SK-N-SH (cell line): ENCODE results near the gene WWOX. TPM values are rescaled to one million over a fixed set of nuclear protein-coding genes. Genes with fewer than 3 reads are reported as not detected.

Source experiments
- CTCF ChIA-PET: fragments of 300-600, 350-600 bp; formaldehyde crosslinking; extraction: SDS; loops from one replicate; lab custom pipeline; 2021; lab: Yijun Ruan, JAX
- POLR2A ChIA-PET: fragments of 350-600 bp; sonication (Branson Sonifier 250); formaldehyde crosslinking; extraction: SDS; loops from one replicate; lab custom pipeline; 2020; ENCODE audit warnings: antibody characterized with exemption, inconsistent platforms; lab: Yijun Ruan, JAX
- DNase-seq: peaks from one replicate; pipeline ENCODE4 v3.0.0; 2012
- H2AFZ ChIP-seq: fragments of 200-600 bp; sonication (generic); 2 replicates; pipeline ENCODE4 v1.8.1; 2016; ENCODE audit warnings: antibody characterized with exemption, mild to moderate bottlenecking, low read depth
- H3F3A ChIP-seq: fragments of 200-600 bp; sonication (generic); replicated peaks from 2 replicates; pipeline ENCODE3; 2016; ENCODE audit warnings: antibody characterized with exemption, mild to moderate bottlenecking; ENCODE audit not compliant: insufficient read depth
- H3K27ac ChIP-seq, 2 experiments: fragments of 200-500 bp in 1 of 2; fragments of 200-600 bp in 1 of 2; sonication (Bioruptor generic) in 1 of 2; sonication (generic), shearing (Covaris generic) in 1 of 2; 2 replicates each; pipeline versions ENCODE4 v1.5.1 to v1.6.1; 2014 to 2016; ENCODE audit warnings: low read depth in 2 of 2, inconsistent platforms in 1 of 2, low read length in 1 of 2, mild to moderate bottlenecking in 1 of 2, mixed read lengths in 1 of 2
- H3K27me3 ChIP-seq: fragments of 200-600 bp; sonication (generic), shearing (Covaris generic); 2 replicates; pipeline ENCODE4 v1.6.1; 2016; ENCODE audit warnings: mixed run types; ENCODE audit not compliant: insufficient read depth
- H3K36me3 ChIP-seq, 2 experiments: fragments of 200-500 bp in 1 of 2; fragments of 200-600 bp in 1 of 2; sonication (Bioruptor generic) in 1 of 2; sonication (generic) in 1 of 2; replicated peaks in 1 of 2; 2 replicates each; pipeline versions ENCODE3 to v1.5.1; 2014 to 2016; ENCODE audit warnings: low read length in 1 of 2, mild to moderate bottlenecking in 1 of 2; ENCODE audit not compliant: insufficient read depth in 2 of 2, control insufficient read depth in 1 of 2
- H3K4me1 ChIP-seq, 2 experiments: fragments of 200-500 bp in 1 of 2; fragments of 200-600 bp in 1 of 2; sonication (Bioruptor generic) in 1 of 2; sonication (generic), shearing (Covaris generic) in 1 of 2; 2 replicates each; pipeline versions ENCODE4 v1.5.1 to v1.6.1; 2014 to 2016; ENCODE audit warnings: low read depth in 1 of 2, low read length in 1 of 2, mixed run types in 1 of 2; ENCODE audit not compliant: insufficient read depth in 2 of 2, control insufficient read depth in 1 of 2
- H3K4me2 ChIP-seq: fragments of 200-600 bp; sonication (generic), shearing (Covaris generic); 2 replicates; pipeline ENCODE4 v1.6.1; 2017; ENCODE audit warnings: mixed run types
- H3K4me3 ChIP-seq, 2 experiments: fragments of 200-500 bp in 1 of 2; fragments of 200-600 bp in 1 of 2; sonication (Bioruptor generic) in 1 of 2; sonication (generic), shearing (Covaris generic) in 1 of 2; 2 replicates each; pipeline versions ENCODE4 v1.5.1 to v1.8.1; 2014 to 2016; ENCODE audit warnings: low read depth in 2 of 2, inconsistent platforms in 1 of 2, low read length in 1 of 2, mild to moderate bottlenecking in 1 of 2, mixed read lengths in 1 of 2, moderate library complexity in 1 of 2
- H3K79me2 ChIP-seq: fragments of 200-600 bp; sonication (generic); 2 replicates; pipeline ENCODE4 v1.8.1; 2017; ENCODE audit warnings: mild to moderate bottlenecking; ENCODE audit not compliant: insufficient read depth
- H3K9ac ChIP-seq: fragments of 200-600 bp; sonication (generic); 2 replicates; pipeline ENCODE4 v1.6.1; 2017; ENCODE audit warnings: mixed run types
- H3K9me2 ChIP-seq: fragments of 200-600 bp; sonication (generic); 2 replicates; pipeline ENCODE4 v1.6.1; 2017; ENCODE audit warnings: mixed run types
- H3K9me3 ChIP-seq: fragments of 200-600 bp; sonication (generic); 2 replicates; pipeline ENCODE4 v1.6.1; 2017; ENCODE audit warnings: mixed run types, mild to moderate bottlenecking, moderate library complexity
- H4K20me1 ChIP-seq: fragments of 200-600 bp; sonication (generic); 2 replicates; pipeline ENCODE4 v1.6.1; 2017; ENCODE audit warnings: mild to moderate bottlenecking, mixed run types; ENCODE audit not compliant: insufficient read depth
- CTCF ChIP-seq: fragments of 200-600 bp; sonication (generic); IDR thresholded peaks from 2 replicates; pipeline ENCODE4 v1.6.1; 2017; ENCODE audit warnings: antibody characterized with exemption, mild to moderate bottlenecking, moderate library complexity
- EP300 ChIP-seq, 2 experiments: IDR thresholded peaks; 2 replicates each; pipeline versions ENCODE4 v1.4.0 to v1.6.1; 2012; ENCODE audit warnings: borderline replicate concordance in 1 of 2, low read depth in 1 of 2, low read length in 1 of 2
- FOXJ3 ChIP-seq: sonication (generic); formaldehyde crosslinking; IDR thresholded peaks from 2 replicates; pipeline ENCODE4 v1.5.1; 2020; ENCODE audit warnings: mild to moderate bottlenecking, missing genetic modification reagents
- FOXM1 ChIP-seq: IDR thresholded peaks from 2 replicates; pipeline ENCODE4 v1.4.0; 2012; ENCODE audit warnings: low read depth, mild to moderate bottlenecking
- GABPA ChIP-seq: IDR thresholded peaks from 2 replicates; pipeline ENCODE4 v1.4.0; 2012; ENCODE audit warnings: low read depth, mild to moderate bottlenecking
- IRF3 ChIP-seq: fragments of 150-350 bp; IDR thresholded peaks from 2 replicates; pipeline ENCODE4 v1.6.1; 2016; ENCODE audit warnings: mild to moderate bottlenecking, low read depth, low read length
- JUND ChIP-seq: IDR thresholded peaks from 2 replicates; pipeline ENCODE4 v1.4.0; 2012
- MXI1 ChIP-seq: IDR thresholded peaks from 2 replicates; pipeline ENCODE4 v1.6.1; 2012; ENCODE audit warnings: mild to moderate bottlenecking, low read depth, low read length, improper control_type of control experiment
- NRF1 ChIP-seq: IDR thresholded peaks from 2 replicates; pipeline ENCODE4 v1.6.1; 2012; ENCODE audit warnings: low read depth, mild to moderate bottlenecking, low read length
- RCOR1 ChIP-seq: fragments of 150-350 bp; IDR thresholded peaks from 2 replicates; pipeline ENCODE4 v1.6.1; 2017; ENCODE audit warnings: antibody characterized with exemption, low read length
- RXRA ChIP-seq: IDR thresholded peaks from 2 replicates; pipeline ENCODE4 v1.4.0; 2012; ENCODE audit warnings: low read depth, mild to moderate bottlenecking, borderline replicate concordance
- TAF1 ChIP-seq: IDR thresholded peaks from 2 replicates; pipeline ENCODE4 v1.6.1; 2012; ENCODE audit warnings: low read depth, mild to moderate bottlenecking, low read length, moderate library complexity, borderline replicate concordance
- USF1 ChIP-seq: IDR thresholded peaks from 2 replicates; pipeline ENCODE4 v1.4.0; 2012; ENCODE audit warnings: low read depth, borderline replicate concordance
- WGBS: methylation state at CpG from one replicate; pipeline ENCODE4 v1.1.6; 2017; ENCODE audit warnings: low lambda C conversion rate; 5-methylcytosine and 5-hydroxymethylcytosine counted together
- polyA plus RNA-seq, 3 experiments: library from polyadenylated mRNA; depleted of rRNA; stranded (reverse); fragments of >200 nt; gene quantifications; 2 replicates each; pipeline ENCODE4 v1.2.3, GENCODE V29; 2012
- TF ChIP-seq, protein P1 (sequence below): IDR thresholded peaks from 2 replicates; pipeline ENCODE4 v1.4.0; 2012; ENCODE audit warnings: low read depth, borderline replicate concordance
- TF ChIP-seq, protein P2 (sequence below): IDR thresholded peaks from 2 replicates; pipeline ENCODE4 v1.4.0; 2012; ENCODE audit warnings: low read depth
- TF ChIP-seq, protein P3 (sequence below): fragments of 150-350 bp; IDR thresholded peaks from 2 replicates; pipeline ENCODE4 v1.6.1; 2017; ENCODE audit warnings: antibody characterized with exemption, low read length, low read depth, borderline replicate concordance

The WWOX gene
- polyA plus RNA-seq, 1 of the 3 experiments (the other 2 are of a cell fraction) = 10.8 TPM

- no peak for TF ChIP-seq MXI1
Measured at GRCh38 chr16:79062821-79063220, 963.4 kb downstream of the WWOX start (continued).

GRCh38 chr16:79064256-79064972 lies 965.0 kb downstream of the WWOX start:
- DNase-seq = no peak
- Histone ChIP-seq H3K4me2 (no peak overlapping the region), H3K9me3 (no peaks in the 10 kb centered on the region), H3K9me2 (no peaks in the 10 kb centered on the region), H3K79me2 (no peaks in the 10 kb centered on the region), H3F3A (no peaks in the 10 kb centered on the region), H2AFZ (no peak overlapping the region), H3K27me3 (no peaks in the 10 kb centered on the region), H4K20me1 (no peaks in the 10 kb centered on the region), H3K9ac (no peak overlapping the region), H3K36me3 (no peaks in the 10 kb centered on the region), H3K4me1 (peaks cover 0 to 4% of the 10 kb centered on the region in 2 experiments; a peak in 1 of 4 replicates), H3K4me3 (no peak overlapping the region), H3K27ac (no peak overlapping the region)
- TF ChIP-seq EP300 (IDR thresholded peaks at IDR 0.05; ENCODE audit: borderline replicate concordance in 1 of 2, low read depth in 1 of 2, low read length in 1 of 2) = no peak
- no peak for TF ChIP-seq TAF1
- TF ChIP-seq JUND = no peak
- no peak for TF ChIP-seq NRF1
- CTCF ChIA-PET = no interaction called here
- POLR2A ChIA-PET = no interaction called here
- WGBS = 57% methylated on average over 15 of the region's 15 CpGs

- H3K9ac ChIP-seq = no peak overlapping the region
- no peaks in the 10 kb centered on the region for H3K27me3 ChIP-seq
- peaks cover 0 to 4% of the 10 kb centered on the region in 2 experiments; a peak in 1 of 4 replicates for H3K4me1 ChIP-seq
- WGBS = 44% methylated on average over 7 of the region's 7 CpGs
- no peaks in the 10 kb centered on the region for H4K20me1 ChIP-seq
- H3K4me2 ChIP-seq = no peak overlapping the region
- no peaks in the 10 kb centered on the region for H3K79me2 ChIP-seq
- H3K9me2 ChIP-seq = no peaks in the 10 kb centered on the region
- H2AFZ ChIP-seq = no peak overlapping the region
- ChIA-PET POLR2A (no interaction called here), CTCF (no interaction called here)
- no peaks in the 10 kb centered on the region for H3K9me3 ChIP-seq
- H3F3A ChIP-seq = no peaks in the 10 kb centered on the region
- no peak for DNase-seq
- no peak overlapping the region for H3K4me3 ChIP-seq
- no peak for TF ChIP-seq RXRA
- TF ChIP-seq, protein P1, sequence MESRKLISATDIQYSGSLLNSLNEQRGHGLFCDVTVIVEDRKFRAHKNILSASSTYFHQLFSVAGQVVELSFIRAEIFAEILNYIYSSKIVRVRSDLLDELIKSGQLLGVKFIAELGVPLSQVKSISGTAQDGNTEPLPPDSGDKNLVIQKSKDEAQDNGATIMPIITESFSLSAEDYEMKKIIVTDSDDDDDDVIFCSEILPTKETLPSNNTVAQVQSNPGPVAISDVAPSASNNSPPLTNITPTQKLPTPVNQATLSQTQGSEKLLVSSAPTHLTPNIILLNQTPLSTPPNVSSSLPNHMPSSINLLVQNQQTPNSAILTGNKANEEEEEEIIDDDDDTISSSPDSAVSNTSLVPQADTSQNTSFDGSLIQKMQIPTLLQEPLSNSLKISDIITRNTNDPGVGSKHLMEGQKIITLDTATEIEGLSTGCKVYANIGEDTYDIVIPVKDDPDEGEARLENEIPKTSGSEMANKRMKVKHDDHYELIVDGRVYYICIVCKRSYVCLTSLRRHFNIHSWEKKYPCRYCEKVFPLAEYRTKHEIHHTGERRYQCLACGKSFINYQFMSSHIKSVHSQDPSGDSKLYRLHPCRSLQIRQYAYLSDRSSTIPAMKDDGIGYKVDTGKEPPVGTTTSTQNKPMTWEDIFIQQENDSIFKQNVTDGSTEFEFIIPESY = no peak
- no peak for TF ChIP-seq FOXJ3 (CRISPR knock-in tag)
- TF ChIP-seq, protein P2, sequence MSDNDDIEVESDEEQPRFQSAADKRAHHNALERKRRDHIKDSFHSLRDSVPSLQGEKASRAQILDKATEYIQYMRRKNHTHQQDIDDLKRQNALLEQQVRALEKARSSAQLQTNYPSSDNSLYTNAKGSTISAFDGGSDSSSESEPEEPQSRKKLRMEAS = no peak
- no peak for TF ChIP-seq RCOR1
- no peak for TF ChIP-seq CTCF
- no peak for TF ChIP-seq FOXM1
- no peak for TF ChIP-seq IRF3
- TF ChIP-seq EP300 (IDR thresholded peaks at IDR 0.05; ENCODE audit: borderline replicate concordance in 1 of 2, low read depth in 1 of 2, low read length in 1 of 2) = no peak
- TF ChIP-seq, protein P3, sequence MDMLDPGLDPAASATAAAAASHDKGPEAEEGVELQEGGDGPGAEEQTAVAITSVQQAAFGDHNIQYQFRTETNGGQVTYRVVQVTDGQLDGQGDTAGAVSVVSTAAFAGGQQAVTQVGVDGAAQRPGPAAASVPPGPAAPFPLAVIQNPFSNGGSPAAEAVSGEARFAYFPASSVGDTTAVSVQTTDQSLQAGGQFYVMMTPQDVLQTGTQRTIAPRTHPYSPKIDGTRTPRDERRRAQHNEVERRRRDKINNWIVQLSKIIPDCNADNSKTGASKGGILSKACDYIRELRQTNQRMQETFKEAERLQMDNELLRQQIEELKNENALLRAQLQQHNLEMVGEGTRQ = no peak
- no peak for TF ChIP-seq GABPA
- no peak for TF ChIP-seq USF1
- H3K36me3 ChIP-seq = no peaks in the 10 kb centered on the region
- no peak overlapping the region for H3K27ac ChIP-seq
Measured at GRCh38 chr16:79066561-79066960, 967.1 kb downstream of the WWOX start.
